Measurements from ENCODE around the gene CBY3.
"Not testable (repeated sequence)": the region's sequence is repeated elsewhere in the genome, so short reads cannot be mapped to it uniquely, and the experiment has no call there.

Gene CBY3

DNA sequence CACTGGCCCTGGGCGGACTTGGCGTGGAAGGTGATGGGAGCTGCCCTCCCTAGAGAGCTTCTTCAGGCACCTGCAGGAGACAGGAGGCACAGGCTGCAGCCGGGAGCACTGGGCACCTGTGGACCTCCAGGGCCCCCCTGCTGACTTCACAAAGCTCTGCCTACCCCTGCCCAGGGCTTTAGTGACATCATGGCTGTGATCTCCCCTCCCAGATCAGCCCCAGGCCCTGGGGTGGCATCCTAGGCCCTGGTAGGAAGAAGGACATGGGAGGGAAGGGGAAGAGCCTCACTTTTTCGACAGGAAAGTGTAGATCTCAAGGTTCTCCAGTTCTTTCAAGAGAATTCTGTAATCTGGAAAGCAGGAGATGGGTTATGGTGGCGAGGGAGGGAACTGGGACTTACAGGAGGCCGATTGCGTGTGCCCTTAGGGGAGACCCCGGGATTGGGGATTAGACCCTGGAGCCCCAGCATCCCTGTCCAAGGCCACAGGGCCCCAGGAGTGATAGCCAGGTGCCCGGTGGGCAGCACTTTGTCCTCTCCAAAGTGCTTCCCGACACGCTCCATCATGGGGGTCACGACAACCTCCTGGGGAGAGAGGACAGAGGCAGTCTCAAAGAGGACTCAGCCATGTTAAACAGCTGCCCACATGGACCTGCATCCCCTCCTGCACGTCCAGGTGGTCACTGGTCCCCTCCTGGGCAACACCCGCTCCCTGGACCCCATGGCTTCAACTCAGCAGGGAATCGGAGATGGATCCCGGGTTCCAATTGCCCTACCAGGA is 37.5 kb downstream of the CBY3 start:
- not testable (repeated sequence) for H3K27ac ChIP-seq (ENCODE audit: low read depth, low read length); H3K4me1 ChIP-seq (ENCODE audit: control insufficient read depth, insufficient read depth, low read length, unreplicated experiment); H2AFZ ChIP-seq (ENCODE audit: low read length, unreplicated experiment); H3K79me2 ChIP-seq (ENCODE audit: control insufficient read depth, insufficient read depth, low read length, unreplicated experiment); H3K4me3 ChIP-seq (ENCODE audit: low read depth, low read length); H3K27me3 ChIP-seq (ENCODE audit: insufficient read depth, low read length); H3K36me3 ChIP-seq (ENCODE audit: insufficient read depth, low read length)

DNA sequence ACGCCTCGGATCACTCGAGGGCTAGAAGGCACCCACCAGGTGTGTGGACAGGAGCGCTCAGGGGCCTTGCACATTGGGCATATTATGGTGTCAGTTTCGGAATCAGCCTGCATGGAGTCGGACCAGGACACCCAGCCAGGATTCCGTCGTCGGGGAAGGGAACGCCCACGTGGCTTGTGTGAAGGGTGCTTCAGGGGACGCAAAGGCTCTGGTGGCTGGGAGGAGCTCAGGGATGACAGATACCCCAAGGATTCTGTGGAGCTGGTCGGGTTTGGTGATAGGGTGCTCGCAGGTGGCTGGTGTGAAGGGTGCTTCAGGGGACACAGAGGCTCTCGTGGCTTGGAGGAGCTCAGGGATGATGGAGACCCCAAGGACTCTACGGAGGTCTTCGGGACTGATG is 38.2 kb downstream of the CBY3 start:
- H3K36me3 ChIP-seq (ENCODE audit: insufficient read depth, low read length); H3K27ac ChIP-seq (ENCODE audit: low read depth, low read length); H3K4me3 ChIP-seq (ENCODE audit: low read depth, low read length); H2AFZ ChIP-seq (ENCODE audit: low read length, unreplicated experiment); H3K27me3 ChIP-seq (ENCODE audit: insufficient read depth, low read length); H3K79me2 ChIP-seq (ENCODE audit: control insufficient read depth, insufficient read depth, low read length, unreplicated experiment); H3K4me1 ChIP-seq (ENCODE audit: control insufficient read depth, insufficient read depth, low read length, unreplicated experiment): not testable (repeated sequence)

DNA sequence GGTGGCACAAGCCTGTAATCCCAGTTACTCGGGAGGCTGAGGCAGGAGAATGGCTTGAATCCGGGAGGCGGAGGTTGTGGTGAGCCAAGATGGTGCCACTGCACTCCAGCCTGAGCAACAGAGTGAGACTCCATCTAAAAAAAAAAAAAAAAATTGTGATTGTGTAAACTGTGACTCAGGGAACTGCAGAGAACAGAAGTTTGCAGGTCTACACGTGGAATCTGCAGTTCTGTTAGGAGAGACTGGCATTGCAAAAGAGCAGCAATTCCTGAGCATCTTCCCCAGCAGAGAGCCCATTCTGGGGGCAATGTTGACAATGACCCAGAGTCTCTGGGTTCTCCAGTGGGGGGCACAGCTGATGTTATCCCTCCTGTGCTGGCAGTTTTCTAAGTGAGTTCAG is 39.1 kb downstream of the CBY3 start:
- not testable (repeated sequence) for H3K4me3 ChIP-seq (ENCODE audit: low read depth, low read length); H3K27me3 ChIP-seq (ENCODE audit: insufficient read depth, low read length); H3K27ac ChIP-seq (ENCODE audit: low read depth, low read length); H2AFZ ChIP-seq (ENCODE audit: low read length, unreplicated experiment); H3K4me1 ChIP-seq (ENCODE audit: control insufficient read depth, insufficient read depth, low read length, unreplicated experiment); H3K79me2 ChIP-seq (ENCODE audit: control insufficient read depth, insufficient read depth, low read length, unreplicated experiment); H3K36me3 ChIP-seq (ENCODE audit: insufficient read depth, low read length)

DNA sequence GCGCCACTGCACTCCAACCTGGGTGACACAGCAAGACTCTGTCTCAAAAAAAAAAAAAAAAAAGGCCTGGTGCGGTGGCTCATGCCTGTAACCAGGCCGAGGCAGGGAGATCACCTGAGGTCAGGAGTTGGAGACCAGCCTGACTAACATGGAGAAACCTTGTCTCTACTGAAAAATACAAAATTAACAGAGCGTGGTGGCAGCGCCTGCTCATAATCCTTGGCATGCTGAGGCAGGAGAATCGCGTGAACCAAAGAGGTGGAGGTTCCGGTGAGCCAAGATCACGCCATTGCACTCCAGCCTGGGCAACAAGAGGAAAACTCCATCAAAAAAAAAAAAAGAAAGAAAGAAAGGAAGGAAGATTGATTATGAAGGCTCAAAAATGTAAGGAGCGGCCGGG is 41.5 kb downstream of the CBY3 start:
- H3K36me3 ChIP-seq (ENCODE audit: insufficient read depth, low read length); H3K27ac ChIP-seq (ENCODE audit: low read depth, low read length); H3K4me3 ChIP-seq (ENCODE audit: low read depth, low read length); H3K79me2 ChIP-seq (ENCODE audit: control insufficient read depth, insufficient read depth, low read length, unreplicated experiment); H3K4me1 ChIP-seq (ENCODE audit: control insufficient read depth, insufficient read depth, low read length, unreplicated experiment); H3K27me3 ChIP-seq (ENCODE audit: insufficient read depth, low read length); H2AFZ ChIP-seq (ENCODE audit: low read length, unreplicated experiment): not testable (repeated sequence)

DNA sequence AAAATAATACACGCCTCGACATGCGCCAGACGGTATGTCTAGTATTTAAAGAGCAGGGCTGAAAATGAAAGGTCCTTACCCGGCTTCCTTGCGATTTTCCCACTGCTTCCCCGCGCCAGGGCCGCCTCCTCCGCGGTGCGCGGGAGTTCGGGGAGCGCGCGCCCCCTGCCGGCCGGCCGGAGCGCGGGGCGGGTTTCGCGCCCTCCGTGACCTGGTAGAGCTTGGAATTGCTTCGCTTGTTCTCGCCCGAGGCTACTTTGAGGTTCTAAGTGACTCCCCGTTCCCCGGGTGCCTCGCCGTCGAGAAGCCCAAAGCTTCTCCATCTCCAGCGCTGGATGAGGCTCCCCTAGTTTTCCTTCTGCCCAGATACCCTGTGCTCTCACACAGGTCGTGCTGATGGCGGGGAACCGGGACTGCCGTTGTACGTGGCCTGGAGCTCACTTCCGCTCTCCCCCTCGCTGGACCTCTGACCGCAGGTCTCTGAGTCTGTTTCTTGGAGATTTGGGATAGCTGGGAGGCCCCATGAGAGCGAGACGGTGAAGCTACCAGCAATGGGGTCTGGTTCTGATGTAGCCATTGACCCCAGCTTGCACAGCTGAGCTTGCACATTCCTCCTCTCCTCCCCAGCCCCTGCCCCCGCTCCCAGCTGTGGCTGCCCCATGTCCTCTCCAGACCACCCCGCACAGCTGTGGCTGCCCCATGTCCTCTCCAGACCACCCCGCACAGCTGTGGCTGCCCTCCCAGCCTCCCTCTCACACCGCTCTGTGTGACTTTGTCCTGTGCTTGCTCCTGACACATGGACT is 46.3 kb downstream of the CBY3 start:
- not testable (repeated sequence) for H3K27me3 ChIP-seq (ENCODE audit: insufficient read depth, low read length); H3K27ac ChIP-seq (ENCODE audit: low read depth, low read length); H3K4me3 ChIP-seq (ENCODE audit: low read depth, low read length); H2AFZ ChIP-seq (ENCODE audit: low read length, unreplicated experiment); H3K4me1 ChIP-seq (ENCODE audit: control insufficient read depth, insufficient read depth, low read length, unreplicated experiment); H3K79me2 ChIP-seq (ENCODE audit: control insufficient read depth, insufficient read depth, low read length, unreplicated experiment); H3K36me3 ChIP-seq (ENCODE audit: insufficient read depth, low read length)

DNA sequence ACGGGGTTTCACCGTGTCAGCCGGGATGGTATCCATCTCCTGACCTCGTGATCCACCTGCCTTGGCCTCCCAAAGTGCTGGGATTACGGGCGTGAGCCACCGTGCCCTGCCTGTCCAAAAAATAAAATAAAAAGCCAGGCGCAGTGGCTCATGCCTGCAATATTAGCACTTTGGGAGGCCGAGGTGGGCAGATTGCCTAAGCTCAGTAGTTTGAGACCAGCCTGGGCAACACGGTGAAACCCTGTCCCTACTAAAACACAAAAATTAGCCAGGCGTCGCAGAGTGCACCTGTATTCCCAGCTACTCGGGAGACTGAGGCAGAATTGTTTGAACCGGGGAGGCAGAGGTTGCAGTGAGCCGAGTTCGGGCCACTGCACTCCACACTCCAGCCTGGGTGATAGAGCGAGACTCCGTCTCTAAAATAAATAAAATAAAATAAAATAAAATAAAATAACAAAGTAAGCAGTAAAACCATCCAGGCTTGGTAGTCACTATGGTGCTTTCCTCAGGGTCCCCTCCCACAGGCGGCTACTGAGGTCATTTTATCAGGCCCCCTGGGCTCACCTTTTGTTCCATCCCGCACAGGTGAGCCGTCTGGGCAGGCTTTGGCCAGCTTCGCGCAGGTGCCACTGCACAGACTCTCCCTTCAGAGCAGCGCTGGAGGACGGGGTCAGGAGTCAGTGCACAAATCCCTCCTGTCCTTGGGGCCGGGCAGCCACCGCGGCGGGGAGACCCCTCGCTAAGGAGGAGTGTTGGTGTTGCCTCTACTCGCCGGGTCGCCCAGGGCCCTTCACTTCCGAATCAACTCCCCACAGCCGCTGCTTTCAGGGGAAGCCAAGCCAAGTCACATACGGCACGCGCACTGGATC is 47.1 kb downstream of the CBY3 start:
- H3K4me1 ChIP-seq (ENCODE audit: control insufficient read depth, insufficient read depth, low read length, unreplicated experiment); H2AFZ ChIP-seq (ENCODE audit: low read length, unreplicated experiment); H3K27me3 ChIP-seq (ENCODE audit: insufficient read depth, low read length); H3K36me3 ChIP-seq (ENCODE audit: insufficient read depth, low read length); H3K27ac ChIP-seq (ENCODE audit: low read depth, low read length); H3K79me2 ChIP-seq (ENCODE audit: control insufficient read depth, insufficient read depth, low read length, unreplicated experiment): not testable (repeated sequence)
- peak overlapping the region; percentile 64 for H3K4me3 ChIP-seq (ENCODE audit: low read depth, low read length)
